ENCODE measurements around the gene CDC25C.
A peak's percentile ranks its signal among the peaks of the same experiment; 100 is the strongest.
"Not testable (repeated sequence)": the region's sequence is repeated elsewhere in the genome, so short reads cannot be mapped to it uniquely, and the experiment has no call there.

CDC25C gene

GRCh38 chr5:138344887-138345622, 13.5 kb upstream of the CDC25C start:
- DNase-seq, result no peak

- DNase-seq, result no peak
Observed at GRCh38 chr5:138340008-138340407, 8.4 kb upstream of the CDC25C start.

GRCh38 chr5:138339464-138339863, 7.9 kb upstream of the CDC25C start:
- no peak for DNase-seq

- DNase-seq, result no peak
Observed at GRCh38 chr5:138339091-138339456, 7.5 kb upstream of the CDC25C start.

GRCh38 chr5:138338411-138339090, 6.9 kb upstream of the CDC25C start:
- no peak for DNase-seq

GRCh38 chr5:138337685-138338410, 6.2 kb upstream of the CDC25C start, which contains the start of gene FAM53C:
Gene FAM53C (plus strand): TSS chr5:138338266. CDS start chr5:138341336, 3,070 bp downstream.
- peak; percentile 74 for DNase-seq

- DNase-seq, result no peak
Observed at GRCh38 chr5:138336952-138337684, 5.5 kb upstream of the CDC25C start.

- no peak for DNase-seq
Observed at GRCh38 chr5:138334867-138335447, 3.4 kb upstream of the CDC25C start.

GRCh38 chr5:138330813-138331448, 673 bp downstream of the CDC25C start:
- no peak for DNase-seq

GRCh38 chr5:138318211-138318610, 13.4 kb downstream of the CDC25C start:
- not testable (repeated sequence) for DNase-seq

GRCh38 chr5:138316355-138316754, 15.2 kb downstream of the CDC25C start:
- DNase-seq, result no peak

- no peak for DNase-seq
Observed at GRCh38 chr5:138315751-138316278, 15.8 kb downstream of the CDC25C start.

GRCh38 chr5:138305797-138306196, 25.8 kb downstream of the CDC25C start:
- peak; percentile 37 for DNase-seq

GRCh38 chr5:138303372-138303771, 28.2 kb downstream of the CDC25C start:
- no peak for DNase-seq

GRCh38 chr5:138289296-138289695, 42.3 kb downstream of the CDC25C start:
- DNase-seq, result no peak

- DNase-seq, result no peak
Observed at GRCh38 chr5:138287246-138287645, 44.4 kb downstream of the CDC25C start.

GRCh38 chr5:138282920-138283742, 48.5 kb downstream of the CDC25C start:
- no peak for DNase-seq

GRCh38 chr5:138280915-138281314, 50.7 kb downstream of the CDC25C start:
- DNase-seq, result no peak

GRCh38 chr5:138276402-138277054, 55.1 kb downstream of the CDC25C start:
- no peak for DNase-seq

GRCh38 chr5:138275895-138276294, 55.7 kb downstream of the CDC25C start:
- DNase-seq, result no peak
